GM18873 (cell line): ENCODE data around the gene MYEF2.

Experiments used
- ATAC-seq: cut with Tn5 transposase; IDR thresholded peaks from one replicate; pipeline ENCODE4 v1.9.1; 2021; ENCODE audit warnings: mild to moderate bottlenecking, moderate library complexity, moderate number of reproducible peaks; ENCODE audit not compliant: unreplicated experiment, low FRiP score

MYEF2 gene

DNA sequence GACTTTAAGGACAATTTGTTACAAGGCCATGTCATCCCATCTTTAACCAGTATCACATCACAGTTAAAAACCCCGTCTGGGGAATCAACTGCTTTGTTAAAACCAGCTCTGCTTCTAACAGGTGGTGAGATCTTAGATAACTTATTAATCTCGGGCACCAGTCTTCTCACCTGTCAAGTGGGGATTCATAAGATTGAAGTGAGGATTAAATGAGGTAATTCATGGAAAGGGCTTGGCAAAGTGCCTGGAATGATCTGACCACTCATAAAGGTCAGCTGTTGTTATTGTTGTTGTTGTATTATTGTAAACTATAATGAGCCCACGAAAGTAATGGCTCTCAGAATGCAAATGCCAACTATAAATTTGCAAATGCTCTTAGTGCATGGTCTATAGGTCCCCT, 87.4 kb downstream of the MYEF2 start:
- no peak for ATAC-seq

- ATAC-seq, result no peak
These were observed 88.0 kb downstream of the MYEF2 start for GRCh38 chr15:48090115-48090514.

GRCh38 chr15:48089702-48090101, 88.4 kb downstream of the MYEF2 start:
- ATAC-seq, result no peak

GRCh38 chr15:48087844-48088243, 90.3 kb downstream of the MYEF2 start:
- ATAC-seq, result no peak

DNA sequence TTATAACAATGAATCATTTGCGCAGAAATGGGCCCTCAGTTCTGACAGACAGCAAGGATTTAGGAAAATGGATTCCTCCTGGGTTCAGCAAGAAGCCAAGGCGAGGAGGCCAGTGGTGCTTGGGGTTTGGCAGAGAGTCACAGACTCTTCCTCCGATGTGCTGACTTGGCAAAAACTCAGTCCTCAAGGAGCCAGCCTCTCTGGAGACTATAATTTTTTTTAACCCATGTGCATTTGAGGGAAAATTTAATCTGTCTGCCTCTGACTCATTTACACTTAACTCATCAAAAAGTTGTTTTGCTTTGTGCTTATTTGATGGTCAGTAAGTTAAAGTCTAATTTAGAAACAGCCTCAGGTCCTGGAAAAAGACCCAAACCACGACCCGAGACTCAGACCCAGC, 91.5 kb downstream of the MYEF2 start:
- no peak for ATAC-seq

DNA sequence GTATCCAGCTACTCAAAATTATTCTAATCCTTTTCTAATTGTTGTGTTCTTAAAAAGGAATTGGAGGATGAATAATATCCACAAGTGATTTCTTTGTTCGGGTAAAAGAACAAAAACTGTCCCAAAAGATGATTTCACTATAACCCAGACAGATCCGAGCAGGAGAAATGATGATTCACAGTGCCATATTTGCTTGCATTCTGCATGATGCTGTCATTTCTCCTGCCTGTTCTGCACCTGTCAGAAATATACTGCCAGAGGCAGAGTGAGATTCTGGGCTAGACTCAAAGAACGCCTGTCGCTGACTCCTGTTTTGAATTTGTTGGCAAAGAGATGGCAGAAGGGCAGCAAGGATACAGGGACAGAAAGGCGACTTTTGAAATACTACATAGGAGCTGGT, 92.0 kb downstream of the MYEF2 start:
- no peak for ATAC-seq

GRCh38 chr15:48085591-48085930, 92.5 kb downstream of the MYEF2 start:
- ATAC-seq, result no peak

- ATAC-seq, result no peak
These were observed 93.1 kb downstream of the MYEF2 start for GRCh38 chr15:48084759-48085590.
